Measurements from ENCODE around the gene MAN2C1.
A peak's percentile ranks its signal among the peaks of the same experiment; 100 is the strongest.
"Not testable (repeated sequence)": the region's sequence is repeated elsewhere in the genome, so short reads cannot be mapped to it uniquely, and the experiment has no call there.

Gene MAN2C1

GRCh38 chr15:75367913-75368688 is at the start of gene MAN2C1:
TSS of gene MAN2C1 (minus strand) at chr15:75368607. CDS start at chr15:75368583, 24 bp downstream.
- peak; percentile 93 for DNase-seq (ENCODE audit: low read depth)

- no peak for DNase-seq (ENCODE audit: low read depth)
Observed at GRCh38 chr15:75416584-75416983, 48.2 kb upstream of the MAN2C1 start.

- no peak for DNase-seq (ENCODE audit: low read depth)
Observed at GRCh38 chr15:75410196-75410595, 41.8 kb upstream of the MAN2C1 start.

GRCh38 chr15:75407083-75407482 is 38.7 kb upstream of the MAN2C1 start:
- no peak for DNase-seq (ENCODE audit: low read depth)

- no peak for DNase-seq (ENCODE audit: low read depth)
Observed at GRCh38 chr15:75403892-75404291, 35.5 kb upstream of the MAN2C1 start.

- DNase-seq (ENCODE audit: low read depth) = no peak
Observed at GRCh38 chr15:75397494-75397893, 29.1 kb upstream of the MAN2C1 start.

GRCh38 chr15:75389791-75390382 is 21.5 kb upstream of the MAN2C1 start:
- no peak for DNase-seq (ENCODE audit: low read depth)

- not testable (repeated sequence) for DNase-seq (ENCODE audit: low read depth)
Observed at GRCh38 chr15:75383986-75384385, 15.6 kb upstream of the MAN2C1 start.

- no peak for DNase-seq (ENCODE audit: low read depth)
Observed at GRCh38 chr15:75380773-75381172, 12.4 kb upstream of the MAN2C1 start.

- no peak for DNase-seq (ENCODE audit: low read depth)
Observed at GRCh38 chr15:75371901-75372688, 3.7 kb upstream of the MAN2C1 start.

GRCh38 chr15:75371486-75371885 is 3.1 kb upstream of the MAN2C1 start:
- no peak for DNase-seq (ENCODE audit: low read depth)

GRCh38 chr15:75369897-75370581 is 1.6 kb upstream of the MAN2C1 start:
- DNase-seq (ENCODE audit: low read depth) = no peak

GRCh38 chr15:75368689-75369239 is 357 bp upstream of the MAN2C1 start:
- peak; percentile 29 for DNase-seq (ENCODE audit: low read depth)

- no peak for DNase-seq (ENCODE audit: low read depth)
Observed at GRCh38 chr15:75367406-75367912, 948 bp downstream of the MAN2C1 start.

- no peak for DNase-seq (ENCODE audit: low read depth)
Observed at GRCh38 chr15:75367006-75367405, 1.4 kb downstream of the MAN2C1 start.

GRCh38 chr15:75366163-75366562 is 2.2 kb downstream of the MAN2C1 start:
- no peak for DNase-seq (ENCODE audit: low read depth)

- no peak for DNase-seq (ENCODE audit: low read depth)
Observed at GRCh38 chr15:75364881-75365280, 3.5 kb downstream of the MAN2C1 start.

- no peak for DNase-seq (ENCODE audit: low read depth)
Observed at GRCh38 chr15:75363786-75364185, 4.6 kb downstream of the MAN2C1 start.

GRCh38 chr15:75362642-75363249 is 5.7 kb downstream of the MAN2C1 start:
- no peak for DNase-seq (ENCODE audit: low read depth)

- no peak for DNase-seq (ENCODE audit: low read depth)
Observed at GRCh38 chr15:75361989-75362641, 6.3 kb downstream of the MAN2C1 start.

All from fibroblast of gingiva (primary cell).